SK-N-SH treated with all-trans-retinoic acid at 6 μM for 48 hours (cell line): ENCODE results near the gene HNF4A.

Source experiments
- BACH2 ChIP-seq: fragments of 250-450 bp; sonication (Bioruptor Pico); IDR thresholded peaks from 2 replicates; pipeline ENCODE4 v1.9.0; 2021; ENCODE audit warnings: mild to moderate bottlenecking, borderline replicate concordance
- ESRRG ChIP-seq: fragments of 250-450 bp; sonication (Bioruptor Pico); IDR thresholded peaks from 2 replicates; pipeline ENCODE4 v1.6.1; 2021; ENCODE audit warnings: mild to moderate bottlenecking
- GLIS3 ChIP-seq: fragments of 250-450 bp; sonication (Bioruptor Pico); IDR thresholded peaks from 2 replicates; pipeline ENCODE4 v1.5.0; 2020; ENCODE audit warnings: mild to moderate bottlenecking, moderate library complexity
- ISL1 ChIP-seq: fragments of 250-450 bp; sonication (Bioruptor Pico); IDR thresholded peaks from 2 replicates; pipeline ENCODE4 v2.1.2; 2022; ENCODE audit warnings: mild to moderate bottlenecking, moderate library complexity
- OSR1 ChIP-seq: fragments of 250-450 bp; sonication (Bioruptor Pico); IDR thresholded peaks from 2 replicates; pipeline ENCODE4 v1.8.0; 2022; ENCODE audit warnings: moderate library complexity, mild to moderate bottlenecking, inconsistent platforms
- PATZ1 ChIP-seq: fragments of 250-450 bp; sonication (Bioruptor Pico); IDR thresholded peaks from 2 replicates; pipeline ENCODE4 v1.8.0; 2020; ENCODE audit warnings: mild to moderate bottlenecking, moderate library complexity, borderline replicate concordance
- ZFP30 ChIP-seq: fragments of 450-650 bp; formaldehyde crosslinking; IDR thresholded peaks from 2 replicates; pipeline ENCODE4 v1.5.0; 2022; ENCODE audit warnings: mild to moderate bottlenecking, moderate library complexity
- TF ChIP-seq, protein P1 (sequence below): fragments of 250-450 bp; sonication (Bioruptor Pico); IDR thresholded peaks from 2 replicates; pipeline ENCODE4 v1.5.1; 2020; ENCODE audit warnings: low read depth, mild to moderate bottlenecking, moderate library complexity

DNA sequence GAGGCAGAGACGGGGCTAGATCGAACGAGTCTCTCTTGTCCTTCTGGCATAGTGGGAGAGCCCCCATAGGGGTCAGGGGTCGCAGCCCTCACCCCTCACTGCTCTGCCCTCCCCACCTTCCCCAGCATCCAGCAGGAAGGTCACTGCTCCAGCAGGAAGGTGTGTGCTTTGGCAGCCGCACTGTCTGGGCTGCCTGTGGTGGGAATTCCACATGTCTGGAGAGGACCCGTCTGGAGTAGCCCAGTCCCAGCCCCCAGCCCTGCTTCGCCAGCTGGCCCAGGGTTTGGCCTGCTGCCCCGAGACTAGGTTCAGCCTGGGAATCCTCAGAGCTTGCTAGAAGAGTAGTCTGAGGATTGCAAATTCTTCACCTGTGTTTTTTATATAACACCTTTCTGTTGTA is 21.2 kb upstream of the HNF4A start:
- no peak for TF ChIP-seq GLIS3 (CRISPR knock-in tag)
- TF ChIP-seq ZFP30 (CRISPR knock-in tag) = no peak
- TF ChIP-seq, protein P1, sequence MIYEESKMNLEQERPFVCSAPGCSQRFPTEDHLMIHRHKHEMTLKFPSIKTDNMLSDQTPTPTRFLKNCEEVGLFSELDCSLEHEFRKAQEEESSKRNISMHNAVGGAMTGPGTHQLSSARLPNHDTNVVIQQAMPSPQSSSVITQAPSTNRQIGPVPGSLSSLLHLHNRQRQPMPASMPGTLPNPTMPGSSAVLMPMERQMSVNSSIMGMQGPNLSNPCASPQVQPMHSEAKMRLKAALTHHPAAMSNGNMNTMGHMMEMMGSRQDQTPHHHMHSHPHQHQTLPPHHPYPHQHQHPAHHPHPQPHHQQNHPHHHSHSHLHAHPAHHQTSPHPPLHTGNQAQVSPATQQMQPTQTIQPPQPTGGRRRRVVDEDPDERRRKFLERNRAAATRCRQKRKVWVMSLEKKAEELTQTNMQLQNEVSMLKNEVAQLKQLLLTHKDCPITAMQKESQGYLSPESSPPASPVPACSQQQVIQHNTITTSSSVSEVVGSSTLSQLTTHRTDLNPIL (CRISPR knock-in tag) = no peak
- no peak for TF ChIP-seq ESRRG
- TF ChIP-seq PATZ1 = no peak
- TF ChIP-seq ISL1 (CRISPR knock-in tag) = no peak
- TF ChIP-seq OSR1 (CRISPR knock-in tag) = no peak
- no peak for TF ChIP-seq BACH2 (CRISPR knock-in tag)
